H1 (cell line): ENCODE measurements around the gene LRBA. TPM values are rescaled to one million over a fixed set of nuclear protein-coding genes. Genes with fewer than 3 reads are reported as not detected.

ENCODE experiments used
- EP300 ChIP-seq, 2 experiments: IDR thresholded peaks; 1 replicate in 1 of 2; 2 replicates in 1 of 2; pipeline ENCODE4 v1.6.1; 2011 to 2012; ENCODE audit warnings: low read depth in 2 of 2, low read length in 2 of 2, mild to moderate bottlenecking in 2 of 2, borderline replicate concordance in 1 of 2, inconsistent platforms in 1 of 2, moderate library complexity in 1 of 2
- SRF ChIP-seq: IDR thresholded peaks from 2 replicates; pipeline ENCODE4 v1.6.1; 2011; ENCODE audit warnings: mild to moderate bottlenecking, low read depth, low read length, moderate library complexity
- polyA plus RNA-seq, 7 experiments: library from polyadenylated mRNA; depleted of rRNA in 3 of 7; stranded (reverse) in 5 of 7; unstranded in 2 of 7; fragments of >200 nt in 5 of 7; fragments of 200-250 nt in 2 of 7; gene quantifications; 1 replicate in 5 of 7; 2 replicates in 1 of 7; 4 replicates in 1 of 7; pipeline versions ENCODE4 v1.2.1 to v1.2.3, GENCODE V29; 2011 to 2013; ENCODE audit warnings: missing spikeins in 2 of 7, mixed read lengths in 2 of 7
- total RNA-seq: library from RNA; stranded (reverse); fragmentation: NEBNext Ultra II Directional; extraction: Animal tissue kit (Norgen Biotek cat#: 25700); gene quantifications from 2 replicates; pipeline ENCODE4 v1.2.1, GENCODE V29; 2021

Gene LRBA
- total and polyA plus RNA-seq, 2 of the 8 experiments (the other 6 are each of a cell fraction or from before 2014, with no cell fraction given) = 54.6 to 83.2 TPM

- TF ChIP-seq EP300 (IDR thresholded peaks at IDR 0.05; ENCODE audit: borderline replicate concordance in 1 of 2, low read depth in 2 of 2, low read length in 2 of 2) = no peak
- TF ChIP-seq SRF = no peak
- TF ChIP-seq, all 59 proteins: peak for 0
Observed at GRCh38 chr4:150572704-150573504, 442.2 kb downstream of the LRBA start (continued).
